ENCODE results near the gene FGF18. TPM values are rescaled to one million over a fixed set of nuclear protein-coding genes. Genes with fewer than 3 reads are reported as not detected.
"Not testable (repeated sequence)": the region's sequence is repeated elsewhere in the genome, so short reads cannot be mapped to it uniquely, and the experiment has no call there.

Gene FGF18
- total and polyA plus RNA-seq, 2 donors from 2014 or later, result 0.39 to 1.8 TPM

GRCh38 chr5:171401167-171401947, 18.1 kb upstream of the FGF18 start:
- Histone ChIP-seq H3K9me3 (ENCODE audit: control insufficient read depth in 2 of 3, insufficient read depth in 1 of 3, low read length in 3 of 3) (no peaks in the 10 kb centered on the region), H3K27me3 (ENCODE audit: control insufficient read depth, insufficient read depth, low read length) (no peaks in the 10 kb centered on the region), H3K9ac (ENCODE audit: low read length in 3 of 3) (no peak overlapping the region), H3K27ac (ENCODE audit: low read depth in 2 of 2, low read length in 2 of 2) (no peak overlapping the region), H3K4me1 (ENCODE audit: control insufficient read depth in 2 of 3, insufficient read depth in 2 of 3, low read depth in 1 of 3, low read length in 3 of 3) (no peaks in the 10 kb centered on the region), H3K36me3 (ENCODE audit: control insufficient read depth in 2 of 3, insufficient read depth in 3 of 3, low read length in 3 of 3) (peaks cover 12 to 46% (median 30%) of the 10 kb centered on the region in 3 donors), H3K4me3 (ENCODE audit: low read length in 3 of 3) (no peak overlapping the region)
- TF ChIP-seq CTCF (IDR thresholded peaks at IDR 0.05; ENCODE audit: borderline replicate concordance, extremely low read depth, insufficient read depth), result no peak
- no peak for DNase-seq
- no peak for FAIRE-seq
- intact Hi-C loops (cut with DNase I), result no loop called here

DNA sequence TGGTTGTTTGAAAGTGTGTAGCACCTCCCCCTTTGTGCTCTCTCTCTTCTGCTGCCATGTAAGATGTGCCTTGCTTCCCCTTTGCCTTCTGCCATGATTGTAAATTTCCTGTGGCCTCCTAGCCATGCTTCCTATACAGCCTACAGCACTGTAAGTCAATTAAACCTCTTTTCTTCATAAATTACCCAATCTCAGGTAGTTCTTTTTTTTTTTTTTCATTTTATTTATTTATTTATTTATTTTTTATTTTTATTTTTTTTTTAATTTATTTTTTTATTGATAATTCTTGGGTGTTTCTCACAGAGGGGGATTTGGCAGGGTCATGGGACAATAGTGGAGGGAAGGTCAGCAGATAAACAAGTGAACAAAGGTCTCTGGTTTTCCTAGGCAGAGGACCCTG, 16.7 kb upstream of the FGF18 start:
- H3K4me1 ChIP-seq (ENCODE audit: control insufficient read depth in 2 of 3, insufficient read depth in 2 of 3, low read depth in 1 of 3, low read length in 3 of 3); H3K27ac ChIP-seq (ENCODE audit: low read depth in 2 of 2, low read length in 2 of 2); intact Hi-C loops (cut with DNase I); H3K4me3 ChIP-seq (ENCODE audit: low read length in 3 of 3); H3K27me3 ChIP-seq (ENCODE audit: control insufficient read depth, insufficient read depth, low read length); H3K9me3 ChIP-seq (ENCODE audit: control insufficient read depth in 2 of 3, insufficient read depth in 1 of 3, low read length in 3 of 3); H3K9ac ChIP-seq (ENCODE audit: low read length in 3 of 3); FAIRE-seq; DNase-seq: not testable (repeated sequence)
- H3K36me3 ChIP-seq (ENCODE audit: control insufficient read depth in 2 of 3, insufficient read depth in 3 of 3, low read length in 3 of 3), result peaks cover 7 to 42% (median 21%) of the 10 kb centered on the region in 3 donors

DNA sequence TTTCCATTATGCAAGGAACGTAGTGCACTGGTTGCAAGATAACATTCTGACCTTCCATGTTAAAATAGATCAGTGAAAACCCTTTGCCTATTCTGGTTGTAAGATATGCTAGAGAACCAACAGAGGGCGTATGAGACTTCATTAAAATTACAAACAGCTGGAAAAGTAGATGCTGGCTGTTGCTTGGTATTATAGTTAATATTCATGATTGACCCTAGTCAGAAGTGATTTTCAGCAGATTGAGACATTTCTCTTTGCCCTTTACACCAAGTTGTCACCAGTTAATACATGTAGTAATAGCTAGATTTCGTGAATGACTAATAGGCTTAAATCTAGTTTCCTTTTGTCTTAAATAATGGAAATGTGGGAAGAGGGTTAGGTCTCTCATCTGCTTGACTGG, 13.8 kb upstream of the FGF18 start:
- H3K4me1 ChIP-seq (ENCODE audit: control insufficient read depth in 2 of 3, insufficient read depth in 2 of 3, low read depth in 1 of 3, low read length in 3 of 3), result no peaks in the 10 kb centered on the region

More for the DNA sequence above, 13.8 kb upstream of the FGF18 start:
- TF ChIP-seq CTCF (IDR thresholded peaks at IDR 0.05; ENCODE audit: borderline replicate concordance, extremely low read depth, insufficient read depth), result no peak
- Histone ChIP-seq H3K27me3 (ENCODE audit: control insufficient read depth, insufficient read depth, low read length) (no peaks in the 10 kb centered on the region), H3K9me3 (ENCODE audit: control insufficient read depth in 2 of 3, insufficient read depth in 1 of 3, low read length in 3 of 3) (no peaks in the 10 kb centered on the region), H3K36me3 (ENCODE audit: control insufficient read depth in 2 of 3, insufficient read depth in 3 of 3, low read length in 3 of 3) (peaks cover 11 to 51% (median 17%) of the 10 kb centered on the region in 3 donors), H3K9ac (ENCODE audit: low read length in 3 of 3) (no peak overlapping the region), H3K27ac (ENCODE audit: low read depth in 2 of 2, low read length in 2 of 2) (no peak overlapping the region), H3K4me3 (ENCODE audit: low read length in 3 of 3) (no peak overlapping the region)
- FAIRE-seq (no peak), DNase-seq (no peak)
- intact Hi-C loops (cut with DNase I), result no loop called here
